K562 (cell line): ENCODE measurements around the gene ANGPTL3.

Experiments used
- CTCF ChIP-seq, 3 experiments: IDR thresholded peaks in 2 of 3; conservative IDR thresholded peaks in 1 of 3; 2 replicates each; pipeline ENCODE4 v1.5.1; 2011 to 2012; ENCODE audit warnings: low read length in 3 of 3, mild to moderate bottlenecking in 3 of 3, control low read depth in 2 of 3, improper control_type of control experiment in 1 of 3, inconsistent platforms in 1 of 3, low read depth in 1 of 3, mixed read lengths in 1 of 3, moderate library complexity in 1 of 3; ENCODE audit not compliant: insufficient read depth in 2 of 3
- CUX1 ChIP-seq: fragments of 200-800 bp; sonication (Bioruptor generic); IDR thresholded peaks from 2 replicates; pipeline ENCODE4 v1.6.1; 2016; ENCODE audit warnings: missing genetic modification characterization, missing compliant biosample characterization
- E2F1 ChIP-seq: sonication (generic); formaldehyde crosslinking; IDR thresholded peaks from 2 replicates; pipeline ENCODE4 v1.8.1; 2023; ENCODE audit warnings: mild to moderate bottlenecking, missing genetic modification reagents, moderate library complexity
- FOXK2 ChIP-seq, 2 experiments: fragments of 450-650 bp; IDR thresholded peaks in 1 of 2; conservative IDR thresholded peaks in 1 of 2; 2 replicates each; pipeline ENCODE4 v1.6.1; 2016; ENCODE audit warnings: low read depth in 2 of 2, mild to moderate bottlenecking in 1 of 2
- KLF13 ChIP-seq: fragments of 450-650 bp; IDR thresholded peaks from 2 replicates; pipeline ENCODE4 v1.6.1; 2016; ENCODE audit warnings: missing genetic modification characterization, low read depth, mild to moderate bottlenecking, missing compliant biosample characterization, moderate library complexity, borderline replicate concordance
- NELFE ChIP-seq: IDR thresholded peaks from 2 replicates; pipeline ENCODE4 v1.6.1; 2011; ENCODE audit warnings: mild to moderate bottlenecking; ENCODE audit not compliant: insufficient read depth, insufficient read length
- NR2C2 ChIP-seq, 2 experiments: fragments of 200-800 bp in 1 of 2; sonication (Bioruptor generic) in 1 of 2; sonication (generic) in 1 of 2; formaldehyde crosslinking in 1 of 2; IDR thresholded peaks; 2 replicates each; pipeline versions ENCODE4 v1.6.1 to v1.8.0; 2016 to 2022; ENCODE audit warnings: mild to moderate bottlenecking in 1 of 2, missing compliant biosample characterization in 1 of 2, missing genetic modification characterization in 1 of 2, missing genetic modification reagents in 1 of 2
- SIRT6 ChIP-seq: IDR thresholded peaks from one replicate; pipeline ENCODE4 v1.6.1; 2012; ENCODE audit warnings: low read depth, mild to moderate bottlenecking, control low read depth, inconsistent platforms, low read length, moderate library complexity
- SPI1 ChIP-seq: IDR thresholded peaks from 2 replicates; pipeline ENCODE4 v1.6.1; 2011; ENCODE audit warnings: low read depth, low read length, control low read depth, borderline replicate concordance
- TAF1 ChIP-seq: IDR thresholded peaks from 2 replicates; pipeline ENCODE4 v1.6.1; 2011; ENCODE audit warnings: mild to moderate bottlenecking, low read length, moderate library complexity; ENCODE audit not compliant: insufficient read depth, control insufficient read depth, severe bottlenecking; ENCODE audit errors: extremely low read depth
- YY1 ChIP-seq, 3 experiments: IDR thresholded peaks; 2 replicates each; pipeline ENCODE4 v1.6.1; 2011; ENCODE audit warnings: low read length in 2 of 3, mild to moderate bottlenecking in 2 of 3, moderate library complexity in 2 of 3, borderline replicate concordance in 1 of 3, control low read depth in 1 of 3, low read depth in 1 of 3; ENCODE audit not compliant: insufficient read depth in 3 of 3, insufficient replicate concordance in 2 of 3, control insufficient read depth in 1 of 3, insufficient read length in 1 of 3; ENCODE audit errors: extremely low read depth in 1 of 3
- ZNF436 ChIP-seq: fragments of 250-450, 450-650 bp; sonication (Bioruptor Pico); formaldehyde crosslinking; IDR thresholded peaks from 2 replicates; pipeline ENCODE4 v1.7.0; 2020; ENCODE audit warnings: mild to moderate bottlenecking
- ZNF830 ChIP-seq: fragments of 250-450 bp; sonication (Bioruptor Pico); IDR thresholded peaks from 2 replicates; pipeline ENCODE4 v1.5.0; 2021; ENCODE audit warnings: mild to moderate bottlenecking

GRCh38 chr1:62573675-62574074, 23.6 kb upstream of the ANGPTL3 start:
- TF ChIP-seq CUX1 = no peak
- TF ChIP-seq SIRT6 = no peak
- no peak for TF ChIP-seq YY1 (IDR thresholded peaks at IDR 0.05; ENCODE audit: borderline replicate concordance in 1 of 3, control insufficient read depth in 1 of 3, extremely low read depth in 1 of 3, insufficient read depth in 3 of 3, insufficient read length in 1 of 3, insufficient replicate concordance in 2 of 3, low read depth in 1 of 3, low read length in 2 of 3)
- no peak for TF ChIP-seq TAF1
- TF ChIP-seq FOXK2 (conservative IDR thresholded peaks at IDR 0.05 in 1 of 2, IDR thresholded peaks at IDR 0.05 in 1 of 2; ENCODE audit: low read depth in 2 of 2) = no peak
- TF ChIP-seq CTCF (IDR thresholded peaks at IDR 0.05 in 2 of 3, conservative IDR thresholded peaks at IDR 0.05 in 1 of 3; ENCODE audit: insufficient read depth in 2 of 3, low read depth in 1 of 3, low read length in 3 of 3) = no peak
- TF ChIP-seq NELFE = no peak
- TF ChIP-seq NR2C2 (CRISPR knock-in tag; IDR thresholded peaks at IDR 0.05) = no peak
- TF ChIP-seq NR2C2 (tag; IDR thresholded peaks at IDR 0.05) = no peak
- no peak for TF ChIP-seq E2F1 (CRISPR knock-in tag)
- TF ChIP-seq SPI1 = no peak
- no peak for TF ChIP-seq ZNF830 (CRISPR knock-in tag)
- TF ChIP-seq ZNF436 = no peak
- TF ChIP-seq KLF13 (tag) = no peak
